ENCODE data around the gene PCNX3. TPM values are rescaled to one million over a fixed set of nuclear protein-coding genes. Genes with fewer than 3 reads are reported as not detected.

PCNX3 gene
- total RNA-seq, 1 donor from 2014 or later: 59.5 TPM

DNA sequence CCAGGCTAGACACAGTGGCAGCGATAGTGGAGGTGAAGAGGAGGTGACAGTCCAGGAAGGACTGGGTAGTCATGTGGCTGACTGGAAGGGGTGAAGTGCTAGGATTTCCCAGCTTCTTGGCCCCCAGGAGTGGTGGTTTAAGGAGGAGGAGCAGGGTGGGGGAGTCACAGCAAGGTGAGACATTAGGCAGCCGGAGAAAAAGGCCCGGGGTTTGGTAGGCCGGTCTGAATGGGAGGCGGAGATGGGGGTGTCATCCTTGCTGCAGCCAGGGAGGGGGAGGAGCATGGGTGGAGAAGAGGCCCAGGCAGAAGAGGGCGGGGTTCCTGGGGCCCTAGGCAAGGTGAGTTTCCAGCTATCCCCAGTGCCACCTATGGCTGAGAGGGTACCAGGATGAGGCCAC is 28.4 kb downstream of the PCNX3 start:
- peaks cover under 1% of the 10 kb centered on the region for H3K4me1 Mint-ChIP-seq (ENCODE audit: low read depth)
- H3K27ac Mint-ChIP-seq: no peak overlapping the region
- H3K27me3 Mint-ChIP-seq: peaks cover 31% of the 10 kb centered on the region
- no peak for TF ChIP-seq CTCF (IDR thresholded peaks at IDR 0.05; ENCODE audit: unreplicated experiment)
- H3K36me3 Mint-ChIP-seq (ENCODE audit: insufficient read depth): no peaks in the 10 kb centered on the region
- no peak overlapping the region for H3K4me3 Mint-ChIP-seq (ENCODE audit: low read depth)
- no peaks in the 10 kb centered on the region for H3K9me3 Mint-ChIP-seq (ENCODE audit: low read depth)
- no peak for DNase-seq (ENCODE audit: low spot score, unreplicated experiment)

DNA sequence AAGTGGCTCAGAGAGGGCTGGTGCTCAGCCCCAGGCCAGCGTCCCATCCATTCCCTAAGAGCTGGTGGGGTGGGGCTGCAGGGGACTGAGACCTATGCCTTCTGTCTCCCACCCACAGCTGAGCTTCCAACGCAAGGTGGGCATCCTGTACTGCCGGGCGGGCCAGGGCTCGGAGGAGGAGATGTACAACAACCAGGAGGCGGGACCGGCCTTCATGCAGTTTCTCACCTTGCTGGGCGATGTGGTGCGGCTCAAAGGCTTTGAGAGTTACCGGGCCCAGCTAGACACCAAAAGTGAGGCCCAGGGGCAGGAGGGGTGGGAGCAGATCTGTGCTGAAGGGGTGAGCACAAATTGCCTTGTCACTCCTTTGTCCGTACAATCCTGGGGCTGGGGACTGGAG is 29.3 kb downstream of the PCNX3 start:
- Mint-ChIP-seq H3K4me3 (ENCODE audit: low read depth) (no peak overlapping the region), H3K27ac (no peak overlapping the region), H3K9me3 (ENCODE audit: low read depth) (no peaks in the 10 kb centered on the region), H3K27me3 (peaks cover 31% of the 10 kb centered on the region), H3K4me1 (ENCODE audit: low read depth) (no peaks in the 10 kb centered on the region), H3K36me3 (ENCODE audit: insufficient read depth) (no peaks in the 10 kb centered on the region)
- no peak for DNase-seq (ENCODE audit: low spot score, unreplicated experiment)
- no peak for TF ChIP-seq CTCF (IDR thresholded peaks at IDR 0.05; ENCODE audit: unreplicated experiment)

- Mint-ChIP-seq H3K4me1 (ENCODE audit: low read depth) (no peaks in the 10 kb centered on the region), H3K9me3 (ENCODE audit: low read depth) (no peaks in the 10 kb centered on the region), H3K27me3 (peaks cover 31% of the 10 kb centered on the region), H3K36me3 (ENCODE audit: insufficient read depth) (no peaks in the 10 kb centered on the region), H3K4me3 (ENCODE audit: low read depth) (no peak overlapping the region), H3K27ac (no peak overlapping the region)
- DNase-seq (ENCODE audit: low spot score, unreplicated experiment): no peak
- TF ChIP-seq CTCF (IDR thresholded peaks at IDR 0.05; ENCODE audit: unreplicated experiment): no peak
These were observed 30.1 kb downstream of the PCNX3 start for GRCh38 chr11:65645710-65646109.

DNA sequence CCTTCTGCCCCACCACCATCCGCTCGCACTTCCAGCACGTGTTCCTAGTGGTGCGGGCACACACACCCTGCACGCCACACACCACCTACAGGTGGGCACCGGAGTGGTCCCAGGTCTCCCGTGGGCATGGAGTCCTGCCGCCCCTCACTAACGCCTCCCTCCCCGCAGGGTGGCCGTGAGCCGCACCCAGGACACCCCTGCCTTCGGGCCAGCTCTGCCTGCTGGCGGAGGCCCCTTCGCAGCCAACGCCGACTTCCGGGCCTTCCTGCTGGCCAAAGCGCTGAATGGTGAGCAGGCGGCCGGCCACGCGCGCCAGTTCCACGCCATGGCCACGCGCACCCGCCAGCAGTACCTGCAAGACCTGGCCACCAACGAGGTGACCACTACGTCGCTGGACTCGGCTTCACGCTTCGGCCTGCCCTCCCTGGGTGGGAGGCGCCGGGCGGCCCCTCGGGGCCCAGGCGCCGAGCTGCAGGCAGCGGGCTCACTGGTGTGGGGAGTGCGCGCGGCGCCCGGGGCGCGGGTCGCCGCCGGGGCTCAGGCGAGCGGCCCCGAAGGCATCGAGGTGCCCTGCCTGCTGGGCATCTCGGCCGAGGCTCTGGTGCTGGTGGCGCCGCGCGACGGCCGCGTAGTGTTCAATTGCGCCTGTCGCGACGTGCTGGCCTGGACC is 30.8 kb downstream of the PCNX3 start:
- TF ChIP-seq CTCF (IDR thresholded peaks at IDR 0.05; ENCODE audit: unreplicated experiment): no peak
- Mint-ChIP-seq H3K27ac (no peak overlapping the region), H3K4me3 (ENCODE audit: low read depth) (no peak overlapping the region)

DNA sequence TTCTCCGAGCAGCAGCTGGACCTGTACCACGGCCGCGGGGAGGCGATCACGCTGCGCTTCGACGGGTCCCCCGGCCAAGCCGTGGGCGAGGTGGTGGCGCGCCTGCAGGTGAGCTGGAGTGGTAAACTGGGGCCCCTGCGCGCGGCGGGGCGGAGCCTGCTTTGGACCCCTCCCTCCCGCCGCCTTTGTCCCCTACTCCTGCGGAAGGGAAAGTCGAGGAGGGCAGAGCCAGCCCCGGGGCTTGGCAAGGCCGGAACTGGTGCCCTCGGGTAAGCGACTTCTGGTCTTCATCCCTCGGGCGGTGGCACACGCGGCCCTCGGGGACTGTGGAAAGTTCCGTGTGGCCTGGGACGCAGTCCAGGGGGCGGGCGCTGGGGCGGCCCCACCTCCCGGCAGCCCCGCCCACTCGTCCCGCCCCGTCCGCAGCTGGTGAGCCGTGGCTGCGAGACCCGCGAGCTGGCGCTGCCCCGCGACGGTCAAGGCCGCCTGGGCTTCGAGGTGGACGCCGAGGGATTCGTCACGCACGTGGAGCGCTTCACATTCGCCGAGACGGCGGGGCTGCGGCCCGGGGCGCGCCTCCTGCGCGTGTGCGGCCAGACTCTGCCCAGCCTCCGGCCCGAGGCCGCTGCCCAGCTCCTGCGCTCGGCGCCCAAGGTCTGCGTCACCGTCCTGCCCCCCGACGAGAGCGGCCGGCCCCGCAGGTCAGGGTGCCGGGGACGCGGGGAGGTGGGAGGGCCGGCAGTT is 31.6 kb downstream of the PCNX3 start:
- peaks cover 5% of the 10 kb centered on the region for H3K4me1 Mint-ChIP-seq (ENCODE audit: low read depth)
- H3K4me3 Mint-ChIP-seq (ENCODE audit: low read depth): no peak overlapping the region
- H3K27ac Mint-ChIP-seq: no peak overlapping the region
- no peak for TF ChIP-seq CTCF (IDR thresholded peaks at IDR 0.05; ENCODE audit: unreplicated experiment)
- no peaks in the 10 kb centered on the region for H3K9me3 Mint-ChIP-seq (ENCODE audit: low read depth)
- no peak for DNase-seq (ENCODE audit: low spot score, unreplicated experiment)
- H3K36me3 Mint-ChIP-seq (ENCODE audit: insufficient read depth): no peaks in the 10 kb centered on the region
- peaks cover 26% of the 10 kb centered on the region for H3K27me3 Mint-ChIP-seq

More for the DNA sequence above, 30.8 kb downstream of the PCNX3 start:
- peaks cover 31% of the 10 kb centered on the region for H3K27me3 Mint-ChIP-seq
- DNase-seq (ENCODE audit: low spot score, unreplicated experiment): no peak
- H3K9me3 Mint-ChIP-seq (ENCODE audit: low read depth): no peaks in the 10 kb centered on the region
- no peaks in the 10 kb centered on the region for H3K36me3 Mint-ChIP-seq (ENCODE audit: insufficient read depth)
- H3K4me1 Mint-ChIP-seq (ENCODE audit: low read depth): no peaks in the 10 kb centered on the region
